ENCODE results near the gene TMEM271.

Gene TMEM271

DNA sequence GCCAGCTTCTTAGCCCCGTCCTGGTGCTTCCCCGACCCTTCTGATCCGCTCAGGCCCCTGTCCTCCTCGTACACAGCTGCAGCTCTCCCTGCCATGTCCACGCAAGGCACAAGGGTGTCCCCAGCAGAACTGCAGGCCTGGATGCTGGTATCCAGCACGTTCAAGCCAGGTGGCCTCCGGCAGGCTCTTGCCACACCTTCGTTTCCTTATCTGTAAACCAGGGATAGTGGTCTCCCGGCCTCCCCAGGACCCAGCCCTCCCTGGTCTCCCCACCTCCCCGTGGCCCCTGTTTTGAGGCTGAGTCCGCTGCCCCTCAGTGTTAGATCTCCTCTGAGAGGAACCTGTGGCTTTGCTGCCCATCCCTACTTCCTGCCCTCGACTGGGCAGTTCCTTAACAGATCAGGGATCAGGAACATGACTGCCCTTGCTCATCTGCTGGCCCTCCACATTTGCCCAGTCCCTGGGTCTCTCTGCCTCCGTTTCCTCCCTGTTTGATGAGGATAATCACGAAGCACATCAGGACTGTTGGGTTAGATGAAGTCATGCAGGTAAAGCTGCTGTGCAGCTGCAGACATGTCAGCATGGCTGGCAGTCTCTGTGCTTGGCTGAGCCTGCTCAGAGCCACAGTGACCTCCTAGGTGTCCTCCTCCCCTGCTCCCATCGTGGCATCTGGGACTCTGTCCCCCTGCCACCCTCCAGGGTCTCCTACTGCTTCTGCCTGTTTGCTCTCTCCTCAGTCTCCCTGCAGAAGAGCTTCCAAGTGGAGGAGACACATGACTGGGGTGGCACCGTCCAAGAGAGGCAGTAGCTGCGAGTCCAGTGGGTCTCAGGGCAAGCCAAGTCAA lies 44.2 kb downstream of the TMEM271 start:
- DNase-seq: no peak

DNA sequence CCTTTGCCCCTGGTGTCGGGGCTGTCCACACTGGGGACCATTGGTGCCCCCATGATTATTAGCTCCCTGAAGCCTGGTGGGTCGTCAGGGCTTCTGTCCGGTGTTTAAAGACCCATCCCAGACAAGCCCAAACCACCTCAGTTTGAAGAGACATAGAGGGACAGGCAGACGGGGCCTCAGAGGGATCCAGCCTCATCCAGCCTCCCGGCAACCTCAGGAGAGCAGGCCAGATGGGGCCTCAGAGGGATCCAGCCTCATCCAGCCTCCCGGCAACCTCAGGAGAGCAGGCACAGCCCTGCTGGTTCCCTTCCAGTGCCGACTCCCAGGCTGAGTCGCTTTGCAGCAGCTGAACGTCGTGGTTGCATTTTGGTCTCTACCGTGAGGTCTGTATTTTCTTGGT lies 45.0 kb downstream of the TMEM271 start:
- no peak for DNase-seq

- DNase-seq: no peak
Measured at GRCh38 chr4:530017-530781, 45.9 kb downstream of the TMEM271 start.

DNA sequence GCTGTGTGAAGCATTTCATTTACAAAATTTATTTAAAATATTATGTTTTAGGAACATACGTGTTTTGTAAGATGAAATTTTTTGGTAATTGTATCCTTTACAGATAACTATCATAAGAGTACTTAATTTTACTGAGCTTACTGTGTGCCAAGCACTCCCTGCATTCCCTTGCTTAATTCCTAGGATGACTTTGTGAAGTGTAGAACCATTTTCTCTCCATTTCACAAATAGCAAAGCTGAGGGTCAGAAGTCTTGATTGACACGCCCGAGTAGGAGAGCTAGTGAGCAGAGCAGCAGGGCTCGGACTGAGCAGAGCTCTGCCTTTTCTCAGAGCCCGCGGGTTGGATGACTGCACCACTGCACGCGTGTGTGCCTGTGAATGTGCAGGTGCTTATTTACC lies 46.5 kb downstream of the TMEM271 start:
- no peak for DNase-seq

DNA sequence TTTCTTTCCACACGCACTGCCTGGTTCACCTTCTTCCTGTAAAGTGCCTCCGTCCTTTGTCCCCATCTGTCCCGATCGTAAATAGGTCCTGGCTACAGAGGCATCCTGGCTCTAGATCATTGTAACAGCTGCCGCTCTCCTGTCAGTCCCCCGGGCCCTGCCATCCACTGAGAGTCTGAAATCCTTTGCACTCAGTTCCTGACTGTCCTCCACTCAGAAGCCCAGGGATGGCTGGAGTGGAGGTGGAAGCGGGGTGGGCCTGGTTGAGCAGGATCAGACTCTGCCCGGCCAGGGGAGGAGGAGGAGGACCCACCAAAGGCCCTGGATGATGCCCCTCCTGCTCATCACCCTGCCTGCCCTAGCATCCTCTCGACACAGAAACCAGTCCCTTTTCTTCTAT lies 47.3 kb downstream of the TMEM271 start:
- no peak for DNase-seq

- DNase-seq: no peak
Measured at GRCh38 chr4:528296-528695, 47.8 kb downstream of the TMEM271 start.

DNA sequence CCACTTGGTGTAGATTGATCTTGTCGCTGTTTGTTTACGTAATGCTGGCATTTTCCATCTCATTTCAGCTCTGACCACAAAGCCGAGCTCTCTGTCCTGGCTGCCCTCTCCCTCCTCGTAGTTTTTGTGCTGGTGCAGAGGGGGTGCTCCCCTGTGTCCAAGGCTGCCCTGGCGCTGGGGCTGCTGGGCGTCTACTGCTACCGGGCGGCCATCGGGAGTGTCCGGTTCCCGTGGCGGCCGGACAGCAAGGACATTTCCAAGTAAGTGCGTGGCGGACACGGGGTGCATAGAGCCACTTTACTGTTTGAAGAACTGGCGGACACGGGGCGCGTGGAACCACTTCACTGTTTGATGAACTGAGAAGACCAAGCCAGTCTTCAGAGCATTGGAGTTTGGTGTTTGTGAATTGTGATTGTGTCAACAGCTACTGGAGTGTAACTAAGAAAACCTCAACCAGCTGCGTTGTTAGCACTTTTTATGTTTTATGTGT lies 49.1 kb downstream of the TMEM271 start:
- no peak for DNase-seq

DNA sequence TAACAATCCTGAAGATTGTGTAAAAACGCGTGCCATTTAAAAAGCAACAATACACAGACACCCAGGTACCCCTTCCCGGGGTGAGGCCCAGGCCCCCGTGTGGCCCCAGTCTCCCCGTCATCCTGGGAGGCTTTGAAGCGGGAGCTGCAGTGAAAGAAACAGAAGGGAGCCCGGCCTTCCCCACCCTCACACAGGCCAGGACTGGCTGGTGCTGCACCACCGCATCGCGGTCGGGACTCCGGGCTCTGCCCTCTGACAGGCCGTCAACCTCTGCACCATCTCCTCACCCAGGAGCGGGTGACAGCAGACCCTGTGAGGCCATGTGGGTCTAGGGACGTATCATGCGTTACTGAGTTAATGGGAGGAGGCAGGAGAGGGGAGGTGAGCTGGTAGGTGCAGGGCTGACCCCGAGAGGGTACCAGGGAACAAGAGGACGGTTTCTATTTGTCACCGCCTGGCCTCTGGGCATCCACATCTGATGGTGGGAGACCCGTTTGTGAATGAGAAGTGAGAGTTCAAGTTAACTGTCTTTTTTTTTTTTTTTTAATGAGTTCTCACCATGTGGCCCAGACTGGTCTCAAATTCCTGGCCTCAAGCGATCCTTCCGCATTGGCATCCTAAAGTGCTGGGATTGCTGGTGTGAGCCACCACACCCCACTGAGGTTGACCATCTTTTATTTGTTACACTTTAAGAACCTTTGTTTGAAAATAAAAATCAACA lies 49.7 kb downstream of the TMEM271 start:
- DNase-seq: no peak

GRCh38 chr4:525660-526059 lies 50.4 kb downstream of the TMEM271 start:
- DNase-seq: no peak

- no peak for DNase-seq
Measured at GRCh38 chr4:524196-524595, 51.9 kb downstream of the TMEM271 start.

All from activated CD4-positive, CD25-positive, alpha-beta regulatory T cell treated with anti-CD3 and anti-CD28 coated beads, Interleukin-2, amount 50 U/mL, for 72 hours (primary cell).